GM11168 (cell line): ENCODE results near the gene TGM1.

Experiments
- in situ Hi-C: fragments of 300-500 bp; cut with MboI; formaldehyde crosslinking; loops from one replicate; pipeline ENCODE4 v1.12.0; 2022; ENCODE audit warnings: low sequenced_read_pairs; ENCODE audit not compliant: unreplicated experiment

Gene TGM1

DNA sequence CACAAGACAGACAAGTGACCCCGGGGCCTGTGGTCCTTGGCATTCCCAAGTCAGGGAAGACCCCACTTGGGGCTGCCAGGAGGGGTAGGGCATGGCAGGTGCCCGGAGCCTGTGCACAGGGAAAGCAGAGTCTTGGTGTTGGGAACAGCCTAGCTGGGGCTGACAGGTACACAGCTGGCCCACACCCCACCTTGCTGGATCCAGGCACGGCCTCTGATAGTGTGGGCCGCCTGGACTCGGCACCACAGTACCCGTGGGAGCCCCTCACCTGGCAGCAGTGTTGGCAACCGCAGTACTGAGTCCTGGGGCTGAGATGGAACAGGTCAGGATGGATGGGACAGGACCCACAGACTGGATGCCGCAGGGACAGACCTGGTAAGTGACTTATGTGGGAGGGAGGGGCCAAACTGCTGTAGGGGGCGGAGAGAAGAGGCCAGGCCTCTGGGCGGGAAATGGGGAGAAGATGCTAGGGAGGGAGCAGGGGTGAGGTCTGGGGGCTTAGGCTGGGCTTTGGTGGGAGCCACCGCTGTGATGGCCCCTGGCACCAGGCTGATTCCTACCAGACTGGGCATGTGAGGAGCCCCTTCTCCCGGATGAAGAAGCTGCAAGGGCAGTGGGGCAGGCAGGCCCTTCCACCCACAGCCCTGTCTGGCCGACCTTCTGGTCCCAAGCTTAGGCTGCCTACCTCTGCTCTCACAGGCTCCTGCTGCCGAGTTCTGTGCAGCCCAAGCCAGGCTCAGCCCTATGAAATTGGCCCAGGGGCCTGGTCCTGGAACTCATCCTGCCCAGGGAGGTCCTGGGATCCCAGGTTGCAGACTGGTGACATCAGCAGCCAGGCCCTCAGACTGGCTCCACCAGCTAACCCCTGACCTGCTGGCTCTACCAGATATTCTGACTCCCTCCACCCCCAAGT is at the start of gene TGM1:
TGM1 (minus strand) TSS at position 357 of the 913 bp plus-strand sequence. CDS start 825 bp downstream, outside the sequence.
- in situ Hi-C loops: no loop called here

GRCh38 chr14:24311837-24312615 is 49.0 kb upstream of the TGM1 start:
- in situ Hi-C loops: no loop called here

DNA sequence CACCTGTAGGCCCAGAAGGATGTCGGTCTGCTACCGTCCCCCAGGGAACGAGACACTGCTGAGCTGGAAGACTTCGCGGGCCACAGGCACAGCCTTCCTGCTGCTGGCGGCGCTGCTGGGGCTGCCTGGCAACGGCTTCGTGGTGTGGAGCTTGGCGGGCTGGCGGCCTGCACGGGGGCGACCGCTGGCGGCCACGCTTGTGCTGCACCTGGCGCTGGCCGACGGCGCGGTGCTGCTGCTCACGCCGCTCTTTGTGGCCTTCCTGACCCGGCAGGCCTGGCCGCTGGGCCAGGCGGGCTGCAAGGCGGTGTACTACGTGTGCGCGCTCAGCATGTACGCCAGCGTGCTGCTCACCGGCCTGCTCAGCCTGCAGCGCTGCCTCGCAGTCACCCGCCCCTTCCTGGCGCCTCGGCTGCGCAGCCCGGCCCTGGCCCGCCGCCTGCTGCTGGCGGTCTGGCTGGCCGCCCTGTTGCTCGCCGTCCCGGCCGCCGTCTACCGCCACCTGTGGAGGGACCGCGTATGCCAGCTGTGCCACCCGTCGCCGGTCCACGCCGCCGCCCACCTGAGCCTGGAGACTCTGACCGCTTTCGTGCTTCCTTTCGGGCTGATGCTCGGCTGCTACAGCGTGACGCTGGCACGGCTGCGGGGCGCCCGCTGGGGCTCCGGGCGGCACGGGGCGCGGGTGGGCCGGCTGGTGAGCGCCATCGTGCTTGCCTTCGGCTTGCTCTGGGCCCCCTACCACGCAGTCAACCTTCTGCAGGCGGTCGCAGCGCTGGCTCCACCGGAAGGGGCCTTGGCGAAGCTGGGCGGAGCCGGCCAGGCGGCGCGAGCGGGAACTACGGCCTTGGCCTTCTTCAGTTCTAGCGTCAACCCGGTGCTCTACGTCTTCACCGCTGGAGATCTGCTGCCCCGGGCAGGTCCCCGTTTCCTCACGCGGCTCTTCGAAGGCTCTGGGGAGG is 47.9 kb upstream of the TGM1 start, which contains the start of gene LTB4R:
LTB4R (plus strand) TSS at position 857 of the 959 bp plus-strand sequence. CDS start 4,150 bp downstream, outside the sequence.
- in situ Hi-C loops: no loop called here

GRCh38 chr14:24310265-24310645 is 47.3 kb upstream of the TGM1 start:
- in situ Hi-C loops: no loop called here

DNA sequence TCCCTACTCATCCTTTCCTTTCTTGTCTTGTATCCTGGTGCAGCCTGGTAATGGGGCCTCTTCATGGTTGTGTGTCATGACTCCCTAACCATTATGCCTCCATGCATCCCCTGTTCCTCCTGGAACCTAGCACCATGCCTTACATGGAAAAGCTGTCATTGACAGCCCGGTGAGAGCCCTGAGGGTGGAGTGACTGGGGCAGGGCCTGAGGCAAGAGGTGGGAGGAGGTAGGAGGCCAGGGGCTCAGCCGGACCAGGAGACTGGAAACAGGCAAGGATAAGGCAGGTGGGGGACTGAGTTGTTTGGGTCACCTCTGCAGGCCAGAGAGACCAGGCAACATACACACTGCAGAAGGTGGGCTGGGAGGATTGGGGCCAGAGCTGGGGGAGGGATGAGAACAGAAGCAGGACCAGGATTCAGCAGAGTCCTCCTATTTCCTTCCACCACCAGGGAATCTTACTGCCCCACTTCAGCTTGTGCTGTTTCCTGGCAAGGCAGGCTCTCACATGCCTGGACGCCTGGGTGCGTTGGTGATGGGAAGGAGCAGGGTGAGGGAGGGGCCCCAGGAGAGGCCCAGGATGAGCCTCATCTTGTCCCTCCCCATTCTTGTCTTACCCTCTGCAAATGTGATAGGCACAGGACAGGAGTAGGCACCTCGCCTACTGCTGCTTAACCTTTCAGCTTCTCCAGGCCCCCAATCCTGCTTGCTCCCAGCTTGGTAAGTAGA is 46.7 kb upstream of the TGM1 start, which contains the start of gene LTB4R2:
LTB4R2 (plus strand) TSS at position 603 of the 727 bp plus-strand sequence. CDS start 525 bp downstream, outside the sequence.
- in situ Hi-C loops: no loop called here

- in situ Hi-C loops: no loop called here
Observed at GRCh38 chr14:24308342-24309124, 45.6 kb upstream of the TGM1 start.

- in situ Hi-C loops: no loop called here
Observed at GRCh38 chr14:24307575-24308341, 44.8 kb upstream of the TGM1 start, which contains the start of gene CIDEB. Gene CIDEB (minus strand): TSS chr14:24307977. CDS start chr14:24307858, 119 bp downstream.

DNA sequence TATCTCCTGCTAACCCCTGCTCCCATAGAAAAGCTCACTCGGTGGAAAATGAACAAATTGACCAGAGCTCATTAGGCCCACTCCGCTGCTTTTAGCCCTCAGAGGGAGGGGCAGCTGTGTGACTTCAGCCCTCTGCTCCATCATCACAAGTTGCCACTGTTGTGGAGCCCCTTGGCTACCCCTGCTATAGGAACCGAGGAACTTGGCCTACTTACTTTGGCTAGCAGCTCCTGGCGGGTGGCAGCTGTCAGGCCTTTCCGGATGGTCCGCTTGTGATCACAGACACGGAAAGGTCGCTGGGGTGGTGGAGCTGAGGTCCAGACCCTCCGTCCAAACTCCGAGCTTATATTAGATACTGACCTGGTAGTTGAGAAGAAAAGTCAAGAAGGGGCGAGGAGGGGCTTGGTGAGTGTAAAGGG is 44.2 kb upstream of the TGM1 start:
- in situ Hi-C loops: no loop called here

DNA sequence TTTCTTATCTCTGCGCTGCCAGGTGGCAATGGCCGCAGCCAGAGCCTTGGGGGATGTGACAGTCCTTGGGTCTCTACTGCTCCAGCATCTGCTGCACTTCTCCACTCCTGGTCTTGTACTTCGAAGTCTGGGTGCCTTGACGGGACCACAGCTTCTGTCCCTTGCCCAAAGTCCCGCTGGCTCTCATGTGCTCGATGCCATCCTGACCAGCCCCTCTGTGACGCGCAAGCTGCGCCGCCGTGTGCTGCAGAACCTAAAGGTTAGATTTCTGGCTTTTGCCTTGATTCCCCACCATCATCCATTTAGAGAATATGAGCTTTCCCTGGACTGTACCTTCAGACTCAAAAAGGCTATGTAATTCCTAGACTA is 41.0 kb upstream of the TGM1 start:
- in situ Hi-C loops: no loop called here

GRCh38 chr14:24300326-24300980 is 37.5 kb upstream of the TGM1 start:
- in situ Hi-C loops: no loop called here

DNA sequence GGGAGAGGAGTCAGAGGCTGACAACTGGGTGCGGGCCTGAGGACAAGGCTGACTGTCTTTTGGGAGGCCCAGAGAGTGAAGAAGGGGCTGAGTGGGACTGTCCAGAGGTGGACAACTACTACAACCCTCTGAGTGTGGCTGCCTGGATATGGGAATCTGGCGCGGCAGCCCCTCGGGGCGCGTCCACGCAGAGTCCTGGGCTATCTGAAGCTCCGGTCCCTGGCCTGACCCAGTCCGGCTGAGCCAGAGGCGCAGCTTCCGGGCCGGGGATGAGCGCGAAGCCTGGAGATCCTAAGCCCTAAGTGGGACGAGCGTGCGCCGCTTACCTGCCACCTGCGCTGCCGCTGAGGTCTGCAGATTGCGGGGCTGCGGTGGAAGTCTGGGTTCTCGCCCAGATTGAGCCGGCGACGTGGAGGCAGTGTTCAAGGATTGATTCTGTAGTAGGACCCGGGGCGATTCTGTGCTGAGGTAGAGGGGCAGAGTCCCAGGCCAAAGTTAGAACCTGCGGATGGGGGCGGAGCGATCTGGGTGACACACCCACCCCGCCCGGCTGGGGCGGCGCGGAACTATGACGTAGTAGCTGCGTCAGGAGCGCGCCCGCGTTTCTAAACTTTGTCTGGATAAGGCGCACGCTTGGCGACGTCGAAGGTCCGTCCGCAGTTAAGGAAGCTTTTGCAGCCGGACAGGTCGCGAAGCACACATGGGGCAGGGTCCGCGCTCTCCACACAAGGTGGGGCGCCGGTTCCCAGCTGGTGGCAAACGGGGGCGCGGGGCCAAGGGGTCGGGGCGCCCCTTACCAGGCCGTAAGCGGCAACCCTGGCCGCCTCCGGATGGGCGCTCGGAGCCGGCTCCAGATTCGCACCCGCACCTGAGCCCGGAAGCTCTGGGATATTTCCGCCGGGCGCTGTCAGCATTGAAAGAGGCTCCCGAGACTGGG is 36.5 kb upstream of the TGM1 start, which contains the start of the genes DHRS1 and NOP9:
DHRS1 (minus strand) TSS at position 526 of the 937 bp plus-strand sequence. CDS start 674 bp downstream, outside the sequence.
NOP9 (plus strand) TSS at position 596 of the 937 bp plus-strand sequence; CDS start at position 701, 105 bp downstream.
- in situ Hi-C loops: loop anchor here (5.0 kb wide), 1 partner anchor 57 kb away; the partner anchor contains the start of gene TINF2

DNA sequence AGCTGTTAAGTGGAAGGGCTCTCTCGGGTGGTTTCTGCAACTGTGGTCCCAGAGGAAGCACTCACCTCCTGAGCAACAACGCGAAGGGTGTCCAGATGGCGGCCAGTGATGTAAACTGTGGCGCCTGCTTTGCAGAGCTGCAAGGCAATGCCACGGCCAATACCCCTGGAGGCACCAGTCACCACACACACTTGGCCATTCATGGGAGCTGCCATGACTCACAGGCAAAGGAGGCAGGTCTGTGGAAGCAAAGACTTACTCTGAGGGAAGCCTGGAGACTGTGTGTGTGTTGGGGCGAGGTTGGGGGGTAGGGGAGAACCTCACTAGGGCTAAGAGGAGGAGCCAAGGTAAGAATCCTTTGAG is 35.9 kb upstream of the TGM1 start:
- in situ Hi-C loops: loop anchor here (5.0 kb wide), 1 partner anchor 57 kb away; the partner anchor contains the start of gene TINF2

GRCh38 chr14:24297190-24297964 is 34.4 kb upstream of the TGM1 start:
- in situ Hi-C loops: loop anchor here (5.0 kb wide), 1 partner anchor 55 kb away; the partner anchor contains the start of gene TINF2

DNA sequence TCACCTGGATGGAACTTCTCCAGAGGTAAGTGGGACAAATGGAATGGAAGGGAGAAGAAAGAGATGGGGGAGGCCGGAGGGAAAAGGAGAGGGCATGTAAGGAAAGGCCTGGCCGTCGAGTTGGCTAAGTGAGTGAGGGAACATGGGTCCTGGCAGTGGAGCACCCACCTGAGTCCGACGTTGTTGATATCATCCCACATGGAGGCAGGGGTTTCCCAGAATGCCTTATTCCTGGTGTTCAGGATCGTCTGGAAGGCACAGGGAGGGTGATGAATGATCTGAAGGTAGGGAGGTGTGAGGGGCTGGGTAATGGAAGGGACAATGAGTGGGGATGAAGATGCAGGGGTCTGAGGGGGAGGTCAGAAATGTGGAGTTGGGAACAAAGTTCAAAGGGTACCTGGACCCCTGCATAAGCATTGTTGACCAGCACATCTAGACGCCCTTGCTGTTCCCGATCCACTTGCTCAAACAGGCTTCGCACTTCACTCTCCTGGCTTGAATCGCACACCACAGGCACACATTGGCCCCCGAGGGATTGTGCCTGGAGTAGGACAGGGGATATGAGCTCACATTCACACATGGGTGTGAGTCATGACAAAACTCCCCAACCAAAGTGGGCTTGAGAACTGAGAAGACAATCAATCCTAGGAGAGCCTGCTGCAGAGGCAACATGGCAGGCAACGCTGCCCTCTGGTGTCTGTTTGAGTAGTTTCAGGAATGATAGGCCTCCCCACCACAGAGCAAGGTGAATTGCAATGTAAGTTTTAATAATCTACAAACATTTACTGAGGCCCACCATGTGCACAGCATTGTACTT is 33.6 kb upstream of the TGM1 start:
- in situ Hi-C loops: loop anchor here (5.0 kb wide), 1 partner anchor 54 kb away; the partner anchor contains the start of gene TINF2
